Smooth muscle cell (in vitro differentiated cells): ENCODE results near the gene TRIM22. TPM values are rescaled to one million over a fixed set of nuclear protein-coding genes. Genes with fewer than 3 reads are reported as not detected.

Source experiments
- DNase-seq: peaks from one replicate; lab custom pipeline; 2025; ENCODE audit not compliant: unreplicated experiment; lab: John Stamatoyannopoulos, UW
- H2AFZ ChIP-seq: fragments of 200-600 bp; sonication (generic); 2 replicates; pipeline ENCODE4 v1.6.0; 2016; ENCODE audit warnings: antibody characterized with exemption, low read depth, mild to moderate bottlenecking
- H3F3A ChIP-seq: fragments of 200-600 bp; sonication (generic); 2 replicates; pipeline ENCODE4 v1.6.0; 2017; ENCODE audit warnings: antibody characterized with exemption, low read depth
- H3K27ac ChIP-seq: fragments of 200-600 bp; sonication (generic); 2 replicates; pipeline ENCODE4 v1.5.1; 2016; ENCODE audit warnings: low read depth, mild to moderate bottlenecking
- H3K27me3 ChIP-seq: fragments of 200-600 bp; sonication (generic); 2 replicates; pipeline ENCODE4 v1.6.1; 2016; ENCODE audit warnings: low read depth, mild to moderate bottlenecking
- H3K36me3 ChIP-seq: fragments of 200-600 bp; sonication (generic); 2 replicates; pipeline ENCODE4 v1.5.1; 2016; ENCODE audit warnings: low read depth
- H3K4me1 ChIP-seq: fragments of 200-600 bp; sonication (generic); 2 replicates; pipeline ENCODE4 v1.5.1; 2016; ENCODE audit warnings: low read depth
- H3K4me2 ChIP-seq: fragments of 200-600 bp; sonication (generic); 2 replicates; pipeline ENCODE4 v1.6.0; 2016; ENCODE audit warnings: mild to moderate bottlenecking
- H3K4me3 ChIP-seq: fragments of 200-600 bp; sonication (generic); 2 replicates; pipeline ENCODE4 v1.5.1; 2016; ENCODE audit warnings: mild to moderate bottlenecking
- H3K79me2 ChIP-seq: fragments of 200-600 bp; sonication (generic); 2 replicates; pipeline ENCODE4 v1.6.0; 2016; ENCODE audit warnings: low read depth, mild to moderate bottlenecking
- H3K9ac ChIP-seq: fragments of 200-600 bp; sonication (generic); 2 replicates; pipeline ENCODE4 v1.6.0; 2016; ENCODE audit warnings: low read depth
- H3K9me3 ChIP-seq: fragments of 200-600 bp; sonication (generic); replicated peaks from 2 replicates; pipeline ENCODE4 v1.5.1; 2016; ENCODE audit warnings: low read depth
- H4K20me1 ChIP-seq: fragments of 200-600 bp; sonication (generic); 2 replicates; pipeline ENCODE4 v1.6.0; 2016; ENCODE audit warnings: low read depth
- CTCF ChIP-seq: fragments of 200-600 bp; sonication (generic); IDR thresholded peaks from 2 replicates; pipeline ENCODE4 v1.5.1; 2017; ENCODE audit warnings: borderline replicate concordance, mild to moderate bottlenecking, antibody characterized with exemption; ENCODE audit not compliant: insufficient read depth, poor library complexity, severe bottlenecking
- WGBS: methylation state at CpG from one replicate; pipeline ENCODE4 v1.1.7; 2016; ENCODE audit warnings: low lambda C conversion rate; 5-methylcytosine and 5-hydroxymethylcytosine counted together
- polyA plus RNA-seq: library from polyadenylated mRNA; unstranded; fragments of >200 nt; fragmentation: Nextera tagmentation; extraction: Ambion mirVana; gene quantifications from 2 replicates; pipeline ENCODE4 v1.2.1, GENCODE V29; 2016
- total RNA-seq: library from RNA; depleted of rRNA; stranded (reverse); fragments of >200 nt; gene quantifications from 2 replicates; pipeline ENCODE4 v1.2.3, GENCODE V29; 2014

Gene TRIM22
- total and polyA plus RNA-seq, 2 experiments from 2014 or later = 26.1 to 34.4 TPM

- no peaks in the 10 kb centered on the region for H3K9me3 ChIP-seq
- no peak within 1 kb of the TSS for H3K4me2 ChIP-seq
- no peaks in the 10 kb centered on the region for H4K20me1 ChIP-seq
- H3F3A ChIP-seq = no peaks in the 10 kb centered on the region
- no peaks in the 10 kb centered on the region for H3K4me1 ChIP-seq
- WGBS = 94% methylated on average over 1 of the region's 1 CpG
- H3K9ac ChIP-seq = no peak within 1 kb of the TSS
- no peak within 1 kb of the TSS for H3K27ac ChIP-seq
- H3K4me3 ChIP-seq = no peak within 1 kb of the TSS
- H3K79me2 ChIP-seq = no peaks in the 10 kb centered on the region
- TF ChIP-seq CTCF = no peak
- DNase-seq = no peak
- H3K36me3 ChIP-seq = no peaks in the 10 kb centered on the region
- no peaks in the 10 kb centered on the region for H3K27me3 ChIP-seq
- H2AFZ ChIP-seq = no peak within 1 kb of the TSS
These were observed 46.8 kb downstream of the TRIM22 start, which contains the start of gene OR56B1 for GRCh38 chr11:5736396-5736795. TSS of gene OR56B1 (plus strand) at chr11:5736448. CDS start at chr11:5736517, 69 bp downstream.

- Histone ChIP-seq H3K9me3 (no peaks in the 10 kb centered on the region), H3K27me3 (no peaks in the 10 kb centered on the region), H3K4me2 (no peak overlapping the region), H3K36me3 (no peaks in the 10 kb centered on the region), H3K9ac (no peak overlapping the region), H4K20me1 (no peaks in the 10 kb centered on the region), H3K79me2 (no peaks in the 10 kb centered on the region), H2AFZ (no peak overlapping the region), H3K4me3 (no peak overlapping the region), H3K4me1 (no peaks in the 10 kb centered on the region), H3F3A (no peaks in the 10 kb centered on the region), H3K27ac (no peak overlapping the region)
- DNase-seq = no peak
- no peak for TF ChIP-seq CTCF
These were observed 47.5 kb downstream of the TRIM22 start for GRCh38 chr11:5737091-5737490.

GRCh38 chr11:5737670-5738392 is 48.2 kb downstream of the TRIM22 start:
- no peaks in the 10 kb centered on the region for H4K20me1 ChIP-seq
- no peak overlapping the region for H3K27ac ChIP-seq

More at GRCh38 chr11:5737670-5738392, 48.2 kb downstream of the TRIM22 start:
- Histone ChIP-seq H3K4me2 (no peak overlapping the region), H3F3A (no peaks in the 10 kb centered on the region), H3K27me3 (no peaks in the 10 kb centered on the region), H3K9ac (no peak overlapping the region), H2AFZ (no peak overlapping the region), H3K4me3 (no peak overlapping the region), H3K4me1 (no peaks in the 10 kb centered on the region), H3K36me3 (no peaks in the 10 kb centered on the region), H3K9me3 (no peaks in the 10 kb centered on the region), H3K79me2 (no peaks in the 10 kb centered on the region)
- 89% methylated on average over 6 of the region's 6 CpGs for WGBS
- TF ChIP-seq CTCF = no peak
- no peak for DNase-seq
